GM18526 (cell line): ENCODE measurements around the gene PRSS38.

Experiments
- POLR2A ChIP-seq: IDR thresholded peaks from 3 replicates; pipeline ENCODE4 v1.6.1; 2011; ENCODE audit not compliant: insufficient read length; ENCODE audit errors: extremely low read depth

The PRSS38 gene

DNA sequence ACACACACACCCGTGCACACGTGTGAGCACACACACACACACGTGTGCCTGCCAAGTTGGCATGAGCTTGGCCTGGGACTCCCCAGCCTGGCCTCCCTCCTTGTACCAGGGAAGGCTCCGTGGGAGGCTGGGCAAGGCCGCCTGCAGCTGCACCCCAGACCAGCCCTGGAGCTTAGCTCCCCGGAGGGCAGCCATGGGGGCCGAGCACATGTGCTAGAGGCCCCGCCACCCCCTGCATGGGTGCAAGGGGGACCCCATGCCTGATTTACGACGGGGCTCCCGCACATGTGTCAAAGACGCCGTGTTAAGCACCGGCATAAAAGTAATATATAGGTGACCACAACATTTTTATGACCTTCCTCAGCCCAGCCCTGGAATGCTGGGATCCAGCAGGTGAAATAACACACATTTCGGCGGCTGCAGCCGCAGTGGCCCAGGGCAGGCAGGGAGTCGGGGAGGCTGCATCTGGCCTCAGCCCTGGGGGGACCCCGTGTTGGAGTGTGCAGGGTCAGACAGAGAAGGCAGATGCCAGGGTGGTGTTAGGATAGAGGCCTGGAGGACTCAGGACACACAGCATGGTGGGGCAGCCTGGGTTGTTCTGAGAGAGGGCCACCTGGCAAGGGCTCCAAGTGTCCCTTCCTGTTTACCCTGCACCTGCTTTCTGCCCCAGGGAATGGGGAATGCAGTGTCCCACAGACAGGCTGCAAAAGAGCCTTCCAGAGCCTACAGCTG, 75.9 kb downstream of the PRSS38 start:
- TF ChIP-seq POLR2A, result no peak

- no peak for TF ChIP-seq POLR2A
Measured at GRCh38 chr1:227891955-227892488, 76.5 kb downstream of the PRSS38 start.

GRCh38 chr1:227892489-227893299, 77.2 kb downstream of the PRSS38 start:
- TF ChIP-seq POLR2A, result no peak

DNA sequence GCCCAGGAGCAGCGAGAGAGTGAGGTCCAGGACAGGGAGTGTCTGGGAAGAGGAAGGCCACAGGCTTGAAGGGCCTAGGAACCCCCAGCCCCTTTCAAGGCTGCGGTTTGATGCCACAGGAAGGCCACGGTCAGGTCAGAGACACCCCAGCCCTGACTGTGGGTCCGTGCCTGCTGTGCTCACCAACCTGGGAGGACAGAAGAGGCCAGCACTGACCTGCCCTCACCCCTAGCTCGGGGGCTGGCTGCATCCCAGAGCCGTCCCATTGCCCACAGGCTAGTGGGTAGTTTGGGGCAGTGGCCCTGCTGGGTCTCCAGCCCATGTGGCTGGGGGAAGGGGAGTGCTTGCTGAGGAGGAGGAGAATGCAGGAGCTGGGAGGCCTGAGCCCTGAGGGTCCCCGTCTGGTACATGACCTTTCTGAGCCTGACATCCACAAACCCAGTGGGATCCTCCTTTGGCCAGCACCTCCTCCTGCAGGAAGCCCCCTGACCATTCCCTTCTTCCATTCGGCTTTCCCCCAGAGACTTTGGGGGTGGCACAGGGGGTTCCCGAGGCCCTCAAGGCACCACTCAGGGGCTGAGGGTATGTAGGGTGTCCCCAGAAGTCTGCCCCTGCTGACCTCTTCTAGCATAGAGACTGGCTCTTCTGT, 77.9 kb downstream of the PRSS38 start:
- TF ChIP-seq POLR2A, result no peak

DNA sequence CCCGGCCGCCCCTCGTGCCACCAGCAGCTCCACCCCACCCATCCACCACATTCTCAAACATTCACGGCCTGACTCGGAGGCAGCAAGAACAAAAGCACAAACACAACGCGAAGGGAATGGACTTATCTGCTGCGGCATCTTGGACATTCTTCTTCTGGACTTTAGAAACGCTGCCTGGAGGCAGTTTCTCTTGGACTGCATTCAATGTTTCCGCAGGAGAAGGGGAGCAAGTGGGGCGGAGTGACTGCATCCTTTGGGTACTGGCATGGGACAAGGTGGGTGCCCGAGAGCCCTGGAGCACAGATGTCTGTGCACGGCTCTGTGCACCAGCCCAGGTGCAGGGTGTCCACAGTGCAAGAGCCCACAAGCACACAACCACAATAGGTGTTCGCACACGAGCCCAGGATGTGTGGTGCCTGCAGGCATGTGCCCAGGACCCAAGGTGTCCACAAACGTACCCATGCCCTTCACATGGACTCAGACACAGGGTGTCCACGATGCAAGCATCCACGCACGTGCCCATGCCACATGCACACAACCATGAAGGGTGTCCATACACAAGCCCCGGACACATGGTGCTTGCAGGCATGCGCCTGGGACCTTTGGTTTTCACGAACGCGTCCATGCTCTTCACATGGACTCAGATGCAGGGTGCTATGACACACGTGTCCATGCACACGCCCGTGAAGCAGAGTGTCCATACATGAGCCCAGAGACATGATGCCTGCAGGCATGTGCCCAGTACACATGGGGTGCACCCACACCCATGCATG, 78.7 kb downstream of the PRSS38 start:
- TF ChIP-seq POLR2A, result no peak

DNA sequence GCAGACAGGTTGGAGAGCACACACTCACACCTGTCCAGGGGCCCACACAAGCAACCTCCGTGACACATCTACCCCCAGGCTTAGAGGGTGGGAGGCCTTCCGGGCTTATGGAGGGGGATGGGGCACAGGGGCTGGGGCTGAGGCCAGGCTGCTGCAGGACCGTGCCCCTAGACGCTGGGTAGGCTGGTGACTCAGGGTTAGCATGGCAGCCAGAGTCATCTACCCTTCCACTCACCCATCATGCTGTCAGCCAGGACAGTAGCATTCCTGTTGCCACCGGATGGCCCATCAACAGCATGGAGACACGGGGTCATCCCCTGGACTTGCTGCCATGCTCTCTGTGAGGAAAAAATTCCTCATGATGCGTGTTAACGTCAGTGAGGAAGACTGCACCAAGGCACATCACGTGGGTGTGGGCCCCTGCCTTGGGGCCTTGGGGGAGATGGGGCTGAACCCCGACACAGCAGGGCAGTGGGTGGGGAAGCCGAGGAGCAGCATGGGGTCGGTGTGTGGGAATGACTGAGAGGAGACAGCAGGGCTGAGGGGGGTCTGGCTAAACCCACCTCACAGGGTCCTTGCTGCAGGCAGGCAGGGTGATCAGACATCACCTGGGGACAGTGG, 79.5 kb downstream of the PRSS38 start:
- no peak for TF ChIP-seq POLR2A
